ENCODE data around the gene AIG1. TPM values are rescaled to one million over a fixed set of nuclear protein-coding genes. Genes with fewer than 3 reads are reported as not detected.

The AIG1 gene
- total RNA-seq, 3 donors from 2014 or later (not counting 1 experiment from before 2014, with no cell fraction given): 5.6 to 8.9 (median 6.2) TPM

GRCh38 chr6:143149771-143150170, 89.1 kb downstream of the AIG1 start:
- Mint-ChIP-seq H3K4me1 (no peaks in the 10 kb centered on the region), H3K9me3 (no peaks in the 10 kb centered on the region), H3K27ac (no peak overlapping the region), H3K4me3 (no peak overlapping the region), H3K36me3 (no peaks in the 10 kb centered on the region), H3K27me3 (ENCODE audit: low read depth in 2 of 2) (no peaks in the 10 kb centered on the region)
- H3K36me3 ChIP-seq (ENCODE audit: control insufficient read depth, insufficient read depth, low read length): no peaks in the 10 kb centered on the region
- WGBS (ENCODE audit: insufficient coverage): no CpG with 5 or more reads among the region's 2 CpGs
- ATAC-seq: no peak
- no peak for DNase-seq
- H3K27me3 ChIP-seq (ENCODE audit: control insufficient read depth, insufficient read depth, low read length): no peaks in the 10 kb centered on the region
- no peaks in the 10 kb centered on the region for H3K4me1 ChIP-seq (ENCODE audit: control insufficient read depth, insufficient read depth, low read length)
- TF ChIP-seq CTCF (IDR thresholded peaks at IDR 0.05): no peak
- H3K27ac ChIP-seq (ENCODE audit: low read length): no peak overlapping the region
- no peaks in the 10 kb centered on the region for H3K9me3 ChIP-seq (ENCODE audit: control insufficient read depth, insufficient read depth, low read length)
- no peak overlapping the region for H3K4me3 ChIP-seq (ENCODE audit: low read length)
- intact Hi-C loops (cut with micrococcal nuclease): no loop called here

GRCh38 chr6:143150281-143150680, 89.6 kb downstream of the AIG1 start:
- Histone ChIP-seq H3K4me1 (ENCODE audit: control insufficient read depth, insufficient read depth, low read length) (no peaks in the 10 kb centered on the region), H3K9me3 (ENCODE audit: control insufficient read depth, insufficient read depth, low read length) (no peaks in the 10 kb centered on the region), H3K36me3 (ENCODE audit: control insufficient read depth, insufficient read depth, low read length) (no peaks in the 10 kb centered on the region), H3K27me3 (ENCODE audit: control insufficient read depth, insufficient read depth, low read length) (no peaks in the 10 kb centered on the region), H3K27ac (ENCODE audit: low read length) (no peak overlapping the region), H3K4me3 (ENCODE audit: low read length) (no peak overlapping the region)
- Mint-ChIP-seq H3K36me3 (no peaks in the 10 kb centered on the region), H3K4me1 (no peaks in the 10 kb centered on the region), H3K9me3 (no peaks in the 10 kb centered on the region), H3K27ac (no peak overlapping the region), H3K27me3 (ENCODE audit: low read depth in 2 of 2) (no peaks in the 10 kb centered on the region), H3K4me3 (no peak overlapping the region)
- no peak for TF ChIP-seq CTCF (IDR thresholded peaks at IDR 0.05)
- ATAC-seq (no peak), DNase-seq (no peak)
- intact Hi-C loops (cut with micrococcal nuclease): no loop called here
- 85% methylated on average over 1 of the region's 1 CpG for WGBS (ENCODE audit: insufficient coverage)

- intact Hi-C loops (cut with micrococcal nuclease): no loop called here
- no peaks in the 10 kb centered on the region for H3K9me3 ChIP-seq (ENCODE audit: control insufficient read depth, insufficient read depth, low read length)
- no peaks in the 10 kb centered on the region for H3K36me3 Mint-ChIP-seq
- H3K9me3 Mint-ChIP-seq: no peaks in the 10 kb centered on the region
- DNase-seq (no peak), ATAC-seq (no peak)
- no peaks in the 10 kb centered on the region for H3K4me1 ChIP-seq (ENCODE audit: control insufficient read depth, insufficient read depth, low read length)
- no peak for TF ChIP-seq CTCF (IDR thresholded peaks at IDR 0.05)
- no peak overlapping the region for H3K4me3 Mint-ChIP-seq
- H3K27ac Mint-ChIP-seq: no peak overlapping the region
- no peak overlapping the region for H3K4me3 ChIP-seq (ENCODE audit: low read length)
- H3K27me3 ChIP-seq (ENCODE audit: control insufficient read depth, insufficient read depth, low read length): no peaks in the 10 kb centered on the region
- H3K27ac ChIP-seq (ENCODE audit: low read length): no peak overlapping the region
- no CpG with 5 or more reads among the region's 3 CpGs for WGBS (ENCODE audit: insufficient coverage)
- H3K27me3 Mint-ChIP-seq (ENCODE audit: low read depth in 2 of 2): no peaks in the 10 kb centered on the region
- no peaks in the 10 kb centered on the region for H3K36me3 ChIP-seq (ENCODE audit: control insufficient read depth, insufficient read depth, low read length)
- no peaks in the 10 kb centered on the region for H3K4me1 Mint-ChIP-seq
Observed at GRCh38 chr6:143151381-143151780, 90.7 kb downstream of the AIG1 start.

- Histone ChIP-seq H3K36me3 (ENCODE audit: control insufficient read depth, insufficient read depth, low read length) (no peaks in the 10 kb centered on the region), H3K27ac (ENCODE audit: low read length) (no peak overlapping the region), H3K4me1 (ENCODE audit: control insufficient read depth, insufficient read depth, low read length) (no peaks in the 10 kb centered on the region), H3K9me3 (ENCODE audit: control insufficient read depth, insufficient read depth, low read length) (no peaks in the 10 kb centered on the region), H3K4me3 (ENCODE audit: low read length) (no peak overlapping the region), H3K27me3 (ENCODE audit: control insufficient read depth, insufficient read depth, low read length) (no peaks in the 10 kb centered on the region)
- H3K27me3 Mint-ChIP-seq (ENCODE audit: low read depth in 2 of 2): no peaks in the 10 kb centered on the region
- intact Hi-C loops (cut with micrococcal nuclease): no loop called here
- no peak for TF ChIP-seq CTCF (IDR thresholded peaks at IDR 0.05)
- H3K27ac Mint-ChIP-seq: no peak overlapping the region
- H3K36me3 Mint-ChIP-seq: no peaks in the 10 kb centered on the region
- WGBS (ENCODE audit: insufficient coverage): 93% methylated on average over 1 of the region's 1 CpG
- H3K4me3 Mint-ChIP-seq: no peak overlapping the region
- no peaks in the 10 kb centered on the region for H3K9me3 Mint-ChIP-seq
- no peak for ATAC-seq
- peaks cover 5 to 8% of the 10 kb centered on the region in 2 donors for H3K4me1 Mint-ChIP-seq
- DNase-seq: no peak
Observed at GRCh38 chr6:143155681-143156080, 95.0 kb downstream of the AIG1 start.
